ENCODE results near the gene PCIF1.

DNA sequence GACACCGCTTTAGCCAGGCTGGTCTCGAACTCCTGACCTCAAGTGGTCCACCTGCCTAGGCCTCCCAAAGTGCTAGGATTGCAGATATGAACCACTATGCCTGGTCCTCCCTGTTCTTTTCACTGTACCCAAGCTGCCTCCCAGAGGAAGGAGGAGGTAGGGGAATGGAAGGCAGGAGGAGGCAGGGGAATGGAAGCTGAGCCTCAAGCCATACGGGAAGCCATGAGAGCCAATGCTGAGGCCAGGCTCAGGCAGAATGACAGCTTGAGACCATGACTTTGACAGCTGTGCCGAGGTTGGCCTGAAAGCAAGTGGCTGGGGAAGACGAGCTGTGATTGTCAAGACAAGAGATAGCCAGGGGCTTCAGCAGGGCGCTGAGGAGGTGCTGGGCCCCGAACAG lies 51.1 kb downstream of the PCIF1 start:
- TF ChIP-seq, protein P1, sequence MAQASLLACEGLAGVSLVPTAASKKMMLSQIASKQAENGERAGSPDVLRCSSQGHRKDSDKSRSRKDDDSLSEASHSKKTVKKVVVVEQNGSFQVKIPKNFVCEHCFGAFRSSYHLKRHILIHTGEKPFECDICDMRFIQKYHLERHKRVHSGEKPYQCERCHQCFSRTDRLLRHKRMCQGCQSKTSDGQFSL (CRISPR knock-in tag; IDR thresholded peaks at IDR 0.05) = no peak
- TF ChIP-seq, protein P1 (tag; IDR thresholded peaks at IDR 0.05) = no peak
- TF ChIP-seq, protein P2, sequence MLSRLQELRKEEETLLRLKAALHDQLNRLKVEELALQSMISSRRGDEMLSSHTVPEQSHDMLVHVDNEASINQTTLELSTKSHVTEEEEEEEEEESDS (CRISPR knock-in tag; IDR thresholded peaks at IDR 0.05) = no peak
- TF ChIP-seq IFI16 (CRISPR knock-in tag; IDR thresholded peaks at IDR 0.05) (no peak), BHLHE40 (IDR thresholded peaks at IDR 0.05; ENCODE audit: low read length) (no peak), MXI1 (IDR thresholded peaks at IDR 0.05; ENCODE audit: low read depth, low read length) (no peak), GABPA (tag; conservative IDR thresholded peaks at IDR 0.05; ENCODE audit: low read depth) (no peak), FOXJ2 (tag; IDR thresholded peaks at IDR 0.05) (no peak), POLR2A (conservative IDR thresholded peaks at IDR 0.05) (no peak), SMAD3 (CRISPR knock-in tag; conservative IDR thresholded peaks at IDR 0.05) (no peak), NR4A1 (CRISPR knock-in tag; IDR thresholded peaks at IDR 0.05) (no peak), NR4A1 (tag; IDR thresholded peaks at IDR 0.05) (no peak), POLR2H (tag; IDR thresholded peaks at IDR 0.05; ENCODE audit: low read depth) (no peak), ZNF830 (CRISPR knock-in tag; IDR thresholded peaks at IDR 0.05) (no peak)
- TF ChIP-seq, protein P3, sequence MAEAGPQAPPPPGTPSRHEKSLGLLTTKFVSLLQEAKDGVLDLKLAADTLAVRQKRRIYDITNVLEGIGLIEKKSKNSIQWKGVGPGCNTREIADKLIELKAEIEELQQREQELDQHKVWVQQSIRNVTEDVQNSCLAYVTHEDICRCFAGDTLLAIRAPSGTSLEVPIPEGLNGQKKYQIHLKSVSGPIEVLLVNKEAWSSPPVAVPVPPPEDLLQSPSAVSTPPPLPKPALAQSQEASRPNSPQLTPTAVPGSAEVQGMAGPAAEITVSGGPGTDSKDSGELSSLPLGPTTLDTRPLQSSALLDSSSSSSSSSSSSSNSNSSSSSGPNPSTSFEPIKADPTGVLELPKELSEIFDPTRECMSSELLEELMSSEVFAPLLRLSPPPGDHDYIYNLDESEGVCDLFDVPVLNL (CRISPR knock-in tag; IDR thresholded peaks at IDR 0.05; ENCODE audit: low read depth) = no peak
- TF ChIP-seq, protein P4, sequence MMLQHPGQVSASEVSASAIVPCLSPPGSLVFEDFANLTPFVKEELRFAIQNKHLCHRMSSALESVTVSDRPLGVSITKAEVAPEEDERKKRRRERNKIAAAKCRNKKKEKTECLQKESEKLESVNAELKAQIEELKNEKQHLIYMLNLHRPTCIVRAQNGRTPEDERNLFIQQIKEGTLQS (IDR thresholded peaks at IDR 0.05) = no peak
- TF ChIP-seq, protein P4 (CRISPR knock-in tag; conservative IDR thresholded peaks at IDR 0.05) = no peak

All from K562 (cell line).